Activated T-cell treated with anti-CD3 and anti-CD28 coated beads for 1 hour (primary cell): Measurements from ENCODE around the gene G0S2.
"Not testable (repeated sequence)": the region's sequence is repeated elsewhere in the genome, so short reads cannot be mapped to it uniquely, and the experiment has no call there.

Experiments
- DNase-seq: peaks from one replicate; pipeline ENCODE4 v3.0.0-alpha.2; 2020; ENCODE audit warnings: low read depth

Gene G0S2

GRCh38 chr1:209678981-209679539, 3.8 kb downstream of the G0S2 start:
- DNase-seq: no peak

- no peak for DNase-seq
Observed at GRCh38 chr1:209685821-209686220, 10.6 kb downstream of the G0S2 start.

- DNase-seq: no peak
Observed at GRCh38 chr1:209686322-209686721, 11.1 kb downstream of the G0S2 start.

- no peak for DNase-seq
Observed at GRCh38 chr1:209688746-209689234, 13.6 kb downstream of the G0S2 start.

- no peak for DNase-seq
Observed at GRCh38 chr1:209689477-209689876, 14.3 kb downstream of the G0S2 start.

GRCh38 chr1:209691237-209691636, 16.0 kb downstream of the G0S2 start:
- no peak for DNase-seq

GRCh38 chr1:209692296-209692695, 17.1 kb downstream of the G0S2 start:
- DNase-seq: no peak

- peak; percentile 72 for DNase-seq
Observed at GRCh38 chr1:209692745-209693504, 17.7 kb downstream of the G0S2 start.

GRCh38 chr1:209696673-209697072, 21.5 kb downstream of the G0S2 start:
- no peak for DNase-seq

GRCh38 chr1:209697126-209697525, 21.9 kb downstream of the G0S2 start:
- no peak for DNase-seq

GRCh38 chr1:209700686-209701085, 25.5 kb downstream of the G0S2 start:
- not testable (repeated sequence) for DNase-seq

- no peak for DNase-seq
Observed at GRCh38 chr1:209702832-209703231, 27.6 kb downstream of the G0S2 start.

GRCh38 chr1:209703834-209704504, 28.8 kb downstream of the G0S2 start:
- no peak for DNase-seq

- no peak for DNase-seq
Observed at GRCh38 chr1:209704584-209704983, 29.4 kb downstream of the G0S2 start, which contains the start of gene HSD11B1. TSS of gene HSD11B1 (plus strand) at chr1:209704846. CDS start at chr1:209704943, 97 bp downstream.

- no peak for DNase-seq
Observed at GRCh38 chr1:209705033-209705598, 29.9 kb downstream of the G0S2 start.

GRCh38 chr1:209706622-209707021, 31.4 kb downstream of the G0S2 start:
- no peak for DNase-seq

- DNase-seq: no peak
Observed at GRCh38 chr1:209707308-209707707, 32.1 kb downstream of the G0S2 start.

- no peak for DNase-seq
Observed at GRCh38 chr1:209708297-209708696, 33.1 kb downstream of the G0S2 start.

- DNase-seq: no peak
Observed at GRCh38 chr1:209710093-209710492, 34.9 kb downstream of the G0S2 start.

- DNase-seq: no peak
Observed at GRCh38 chr1:209710847-209711246, 35.6 kb downstream of the G0S2 start.

GRCh38 chr1:209714338-209714737, 39.1 kb downstream of the G0S2 start:
- no peak for DNase-seq

GRCh38 chr1:209715314-209715713, 40.1 kb downstream of the G0S2 start:
- no peak for DNase-seq

- no peak for DNase-seq
Observed at GRCh38 chr1:209717818-209718217, 42.6 kb downstream of the G0S2 start.
